HG02610 (cell line): ENCODE data around the gene PTGES3.
A peak's percentile ranks its signal among the peaks of the same experiment; 100 is the strongest.
"Not testable (repeated sequence)": the region's sequence is repeated elsewhere in the genome, so short reads cannot be mapped to it uniquely, and the experiment has no call there.

Experiments used
- ATAC-seq: cut with Tn5 transposase; IDR thresholded peaks from one replicate; pipeline ENCODE4 v1.9.1; 2021; ENCODE audit warnings: mild to moderate bottlenecking, moderate library complexity; ENCODE audit not compliant: unreplicated experiment

Gene PTGES3

GRCh38 chr12:56688129-56688845 is at the start of gene PTGES3:
TSS of gene PTGES3 (minus strand) at chr12:56688284. CDS start at chr12:56687999, 285 bp downstream.
- ATAC-seq, result peak; percentile 66

- ATAC-seq, result no peak
Observed at GRCh38 chr12:56728139-56728861, 40.2 kb upstream of the PTGES3 start.

- not testable (repeated sequence) for ATAC-seq
Observed at GRCh38 chr12:56726196-56726675, 38.2 kb upstream of the PTGES3 start.

GRCh38 chr12:56725723-56726102 is 37.6 kb upstream of the PTGES3 start:
- ATAC-seq, result no peak

GRCh38 chr12:56724972-56725722 is 37.1 kb upstream of the PTGES3 start, which contains the start of gene NACA:
TSS of gene NACA (minus strand) at chr12:56725299. CDS start at chr12:56724521, 778 bp downstream.
- ATAC-seq, result peak; percentile 97

- no peak for ATAC-seq
Observed at GRCh38 chr12:56724701-56724971, 36.6 kb upstream of the PTGES3 start.

GRCh38 chr12:56723889-56724700 is 36.0 kb upstream of the PTGES3 start:
- no peak for ATAC-seq

- no peak for ATAC-seq
Observed at GRCh38 chr12:56723352-56723751, 35.3 kb upstream of the PTGES3 start.

GRCh38 chr12:56722832-56723231 is 34.7 kb upstream of the PTGES3 start:
- no peak for ATAC-seq

- no peak for ATAC-seq
Observed at GRCh38 chr12:56721721-56722120, 33.6 kb upstream of the PTGES3 start.

- no peak for ATAC-seq
Observed at GRCh38 chr12:56721216-56721615, 33.1 kb upstream of the PTGES3 start.

GRCh38 chr12:56720731-56721151 is 32.7 kb upstream of the PTGES3 start:
- no peak for ATAC-seq

- no peak for ATAC-seq
Observed at GRCh38 chr12:56719056-56719455, 31.0 kb upstream of the PTGES3 start.

- ATAC-seq, result no peak
Observed at GRCh38 chr12:56718636-56719035, 30.6 kb upstream of the PTGES3 start.

- ATAC-seq, result no peak
Observed at GRCh38 chr12:56718149-56718548, 30.1 kb upstream of the PTGES3 start.

- no peak for ATAC-seq
Observed at GRCh38 chr12:56716933-56717880, 29.1 kb upstream of the PTGES3 start.

- no peak for ATAC-seq
Observed at GRCh38 chr12:56716458-56716857, 28.4 kb upstream of the PTGES3 start.

GRCh38 chr12:56715798-56716197 is 27.7 kb upstream of the PTGES3 start:
- ATAC-seq, result no peak

GRCh38 chr12:56714431-56714929 is 26.4 kb upstream of the PTGES3 start:
- no peak for ATAC-seq
